Transverse colon (tissue), 3 donors: Measurements from ENCODE around the gene ARHGAP22.

Experiments
- POLR2A ChIP-seq: fragments of 450-650 bp; IDR thresholded peaks from one replicate; pipeline ENCODE4 v1.6.1; 2016; ENCODE audit warnings: antibody characterized with exemption, mild to moderate bottlenecking, moderate library complexity
- TF ChIP-seq, protein P1 (sequence below), 5 experiments: fragments of 200-600 bp in 3 of 5; fragments of 450-650 bp in 2 of 5; sonication (generic) in 3 of 5; IDR thresholded peaks; 1 replicate in 2 of 5; 2 replicates in 3 of 5; pipeline ENCODE4 v1.5.1; 2016 to 2017; ENCODE audit warnings: antibody characterized with exemption in 5 of 5, inconsistent platforms in 3 of 5, mild to moderate bottlenecking in 2 of 5, moderate library complexity in 1 of 5

DNA sequence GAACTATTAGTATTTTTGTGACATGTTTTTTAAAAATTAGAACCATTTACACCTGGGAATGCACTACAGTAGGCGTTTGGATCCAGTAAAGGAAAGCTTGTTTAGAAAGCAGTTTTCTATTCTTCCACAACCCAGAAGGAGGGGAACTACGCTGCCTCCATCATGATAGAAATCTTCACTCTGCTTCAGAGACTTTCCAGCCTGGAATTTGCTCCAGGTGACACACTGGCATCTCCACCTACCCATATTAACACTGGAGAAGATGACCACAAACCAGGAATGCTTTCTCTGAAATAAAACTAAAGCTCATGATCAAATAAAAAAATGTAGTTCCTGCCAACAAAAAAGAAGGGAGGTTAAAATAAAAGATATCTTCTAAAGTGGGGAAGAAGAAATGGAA, 66.3 kb downstream of the ARHGAP22 start:
- TF ChIP-seq POLR2A: no peak
- TF ChIP-seq, protein P1, sequence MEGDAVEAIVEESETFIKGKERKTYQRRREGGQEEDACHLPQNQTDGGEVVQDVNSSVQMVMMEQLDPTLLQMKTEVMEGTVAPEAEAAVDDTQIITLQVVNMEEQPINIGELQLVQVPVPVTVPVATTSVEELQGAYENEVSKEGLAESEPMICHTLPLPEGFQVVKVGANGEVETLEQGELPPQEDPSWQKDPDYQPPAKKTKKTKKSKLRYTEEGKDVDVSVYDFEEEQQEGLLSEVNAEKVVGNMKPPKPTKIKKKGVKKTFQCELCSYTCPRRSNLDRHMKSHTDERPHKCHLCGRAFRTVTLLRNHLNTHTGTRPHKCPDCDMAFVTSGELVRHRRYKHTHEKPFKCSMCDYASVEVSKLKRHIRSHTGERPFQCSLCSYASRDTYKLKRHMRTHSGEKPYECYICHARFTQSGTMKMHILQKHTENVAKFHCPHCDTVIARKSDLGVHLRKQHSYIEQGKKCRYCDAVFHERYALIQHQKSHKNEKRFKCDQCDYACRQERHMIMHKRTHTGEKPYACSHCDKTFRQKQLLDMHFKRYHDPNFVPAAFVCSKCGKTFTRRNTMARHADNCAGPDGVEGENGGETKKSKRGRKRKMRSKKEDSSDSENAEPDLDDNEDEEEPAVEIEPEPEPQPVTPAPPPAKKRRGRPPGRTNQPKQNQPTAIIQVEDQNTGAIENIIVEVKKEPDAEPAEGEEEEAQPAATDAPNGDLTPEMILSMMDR (IDR thresholded peaks at IDR 0.05): no peak
